HG02938 (cell line): ENCODE results near the gene ZNF428.
"Not testable (repeated sequence)": the region's sequence is repeated elsewhere in the genome, so short reads cannot be mapped to it uniquely, and the experiment has no call there.

Source experiments
- ATAC-seq: cut with Tn5 transposase; IDR thresholded peaks from one replicate; pipeline ENCODE4 v1.9.1; 2021; ENCODE audit warnings: mild to moderate bottlenecking, moderate library complexity; ENCODE audit not compliant: unreplicated experiment

ZNF428 gene

GRCh38 chr19:43619262-43620060, at the start of gene ZNF428:
TSS of gene ZNF428 (minus strand) at chr19:43619629. CDS start at chr19:43614304, 5,325 bp downstream.
- ATAC-seq: peak; percentile 76

- peak; percentile 78 for ATAC-seq
These were observed 49.1 kb upstream of the ZNF428 start for GRCh38 chr19:43668406-43669109.

- no peak for ATAC-seq
These were observed 48.5 kb upstream of the ZNF428 start for GRCh38 chr19:43667876-43668405.

GRCh38 chr19:43667126-43667875, 47.9 kb upstream of the ZNF428 start:
- no peak for ATAC-seq

- no peak for ATAC-seq
These were observed 44.6 kb upstream of the ZNF428 start for GRCh38 chr19:43664018-43664417.

- ATAC-seq: no peak
These were observed 43.1 kb upstream of the ZNF428 start for GRCh38 chr19:43662487-43662886.

- ATAC-seq: no peak
These were observed 41.5 kb upstream of the ZNF428 start for GRCh38 chr19:43660971-43661360.

GRCh38 chr19:43660301-43660970, 41.0 kb upstream of the ZNF428 start:
- ATAC-seq: no peak

GRCh38 chr19:43658494-43658893, 39.1 kb upstream of the ZNF428 start:
- no peak for ATAC-seq

- no peak for ATAC-seq
These were observed 38.6 kb upstream of the ZNF428 start for GRCh38 chr19:43658001-43658400.

- no peak for ATAC-seq
These were observed 37.0 kb upstream of the ZNF428 start for GRCh38 chr19:43656436-43656835.

GRCh38 chr19:43652546-43652874, 33.1 kb upstream of the ZNF428 start:
- ATAC-seq: no peak

GRCh38 chr19:43651758-43652545, 32.5 kb upstream of the ZNF428 start:
- ATAC-seq: no peak

GRCh38 chr19:43650276-43650675, 30.8 kb upstream of the ZNF428 start:
- ATAC-seq: not testable (repeated sequence)

GRCh38 chr19:43649514-43649913, 30.1 kb upstream of the ZNF428 start:
- no peak for ATAC-seq

GRCh38 chr19:43648633-43649032, 29.2 kb upstream of the ZNF428 start:
- no peak for ATAC-seq

GRCh38 chr19:43644181-43644580, 24.8 kb upstream of the ZNF428 start:
- no peak for ATAC-seq

- ATAC-seq: no peak
These were observed 23.9 kb upstream of the ZNF428 start for GRCh38 chr19:43643326-43643725.

- ATAC-seq: no peak
These were observed 23.1 kb upstream of the ZNF428 start for GRCh38 chr19:43642531-43642930.

- no peak for ATAC-seq
These were observed 21.9 kb upstream of the ZNF428 start for GRCh38 chr19:43641333-43641732.
